GM06990 (cell line): ENCODE data around the gene CNOT4.
"Not testable (repeated sequence)": the region's sequence is repeated elsewhere in the genome, so short reads cannot be mapped to it uniquely, and the experiment has no call there.

Source experiments
- DNase-seq: peaks from one replicate; pipeline ENCODE4 v3.0.0-alpha.2; 2011; ENCODE audit not compliant: insufficient read length; ENCODE audit errors: extremely low read depth
- H3K27me3 ChIP-seq: replicated peaks from 2 replicates; pipeline ENCODE4 v1.6.0; 2011; ENCODE audit warnings: low read length; ENCODE audit not compliant: control insufficient read depth, insufficient read depth
- H3K36me3 ChIP-seq: 2 replicates; pipeline ENCODE4 v1.5.1; 2011; ENCODE audit warnings: low read length; ENCODE audit not compliant: control insufficient read depth, insufficient read depth
- H3K4me3 ChIP-seq: replicated peaks from 2 replicates; pipeline ENCODE4 v1.5.1; 2011; ENCODE audit warnings: low read depth, mild to moderate bottlenecking, control low read depth, low read length
- CTCF ChIP-seq: IDR thresholded peaks from 2 replicates; pipeline ENCODE4 v1.5.1; 2011; ENCODE audit warnings: low read length, control low read depth, mild to moderate bottlenecking, inconsistent platforms; ENCODE audit not compliant: insufficient read depth, poor library complexity, severe bottlenecking

The CNOT4 gene

GRCh38 chr7:135486261-135486920, 23.5 kb downstream of the CNOT4 start:
- no peak overlapping the region for H3K4me3 ChIP-seq
- no peaks in the 10 kb centered on the region; the same call in none of the 2 replicates for H3K36me3 ChIP-seq
- TF ChIP-seq CTCF = no peak
- H3K27me3 ChIP-seq = no peaks in the 10 kb centered on the region
- no peak for DNase-seq

- Histone ChIP-seq H3K36me3 (no peaks in the 10 kb centered on the region; the same call in 1 of the 2 replicates), H3K4me3 (no peak overlapping the region), H3K27me3 (no peaks in the 10 kb centered on the region)
- no peak for DNase-seq
- no peak for TF ChIP-seq CTCF
Measured at GRCh38 chr7:135481598-135481979, 28.3 kb downstream of the CNOT4 start.

- TF ChIP-seq CTCF = no peak
- H3K36me3 ChIP-seq = no peaks in the 10 kb centered on the region; the same call in 1 of the 2 replicates
- no peaks in the 10 kb centered on the region for H3K27me3 ChIP-seq
- H3K4me3 ChIP-seq = no peak overlapping the region
- no peak for DNase-seq
Measured at GRCh38 chr7:135480966-135481597, 28.8 kb downstream of the CNOT4 start.

GRCh38 chr7:135475521-135475920, 34.4 kb downstream of the CNOT4 start:
- TF ChIP-seq CTCF = no peak

GRCh38 chr7:135469705-135470104, 40.2 kb downstream of the CNOT4 start:
- H3K27me3 ChIP-seq, H3K4me3 ChIP-seq, H3K36me3 ChIP-seq, DNase-seq: not testable (repeated sequence)

More at GRCh38 chr7:135475521-135475920, 34.4 kb downstream of the CNOT4 start:
- Histone ChIP-seq H3K4me3 (no peak overlapping the region), H3K36me3 (no peaks in the 10 kb centered on the region), H3K27me3 (no peaks in the 10 kb centered on the region)
- no peak for DNase-seq

- H3K36me3 ChIP-seq = no peaks in the 10 kb centered on the region; the same call in none of the 2 replicates
- no peak for TF ChIP-seq CTCF
- H3K27me3 ChIP-seq = no peaks in the 10 kb centered on the region
- no peak for DNase-seq
- no peak overlapping the region for H3K4me3 ChIP-seq
Measured at GRCh38 chr7:135467207-135467711, 42.6 kb downstream of the CNOT4 start.
